RPMI7951 (cell line): Measurements from ENCODE around the gene DDR1. TPM values are rescaled to one million over a fixed set of nuclear protein-coding genes. Genes with fewer than 3 reads are reported as not detected.
A peak's percentile ranks its signal among the peaks of the same experiment; 100 is the strongest.
"Not testable (repeated sequence)": the region's sequence is repeated elsewhere in the genome, so short reads cannot be mapped to it uniquely, and the experiment has no call there.

ENCODE experiments used
- DNase-seq: peaks from one replicate; pipeline ENCODE4 v3.0.0-alpha.2; 2012; ENCODE audit warnings: low read depth
- total RNA-seq: library from RNA; depleted of rRNA; stranded (reverse); fragments of >200 nt; shearing (Covaris generic); gene quantifications from 2 replicates; pipeline ENCODE4 v1.2.3, GENCODE V29; 2014; rRNA removed

Gene DDR1
- 12.0 and 16.6 TPM in 2 replicates for total RNA-seq

- peak; percentile 72 for DNase-seq
These were observed at the start of gene DDR1 for GRCh38 chr6:30883685-30884520. TSS of gene DDR1 (plus strand) at chr6:30884519. CDS start at chr6:30888730, 4,211 bp downstream.

- no peak for DNase-seq
These were observed 49.7 kb upstream of the DDR1 start for GRCh38 chr6:30834646-30835045.

- no peak for DNase-seq
These were observed 48.7 kb upstream of the DDR1 start for GRCh38 chr6:30835576-30835975.

- no peak for DNase-seq
These were observed 47.9 kb upstream of the DDR1 start for GRCh38 chr6:30836431-30836866.

DNA sequence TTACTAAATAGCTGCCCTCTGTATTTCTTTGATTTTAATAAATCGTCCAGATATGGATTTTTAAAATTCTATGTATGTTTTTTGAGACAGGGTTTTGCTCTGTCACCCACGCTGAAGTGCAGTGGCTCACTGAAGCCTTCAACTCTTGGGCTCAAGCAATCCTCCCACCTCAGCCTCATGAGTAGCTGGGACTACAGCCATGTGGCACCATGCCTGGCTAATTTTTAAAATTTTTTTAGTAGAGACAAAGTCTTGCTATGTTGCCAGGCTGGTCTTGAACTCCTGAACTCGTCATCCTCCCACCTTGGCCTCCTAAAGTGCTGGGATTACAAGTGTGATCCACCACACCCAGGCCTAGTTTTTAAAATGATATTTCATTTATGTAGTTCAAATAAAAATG lies 47.4 kb upstream of the DDR1 start:
- no peak for DNase-seq

GRCh38 chr6:30837432-30837831 lies 46.9 kb upstream of the DDR1 start:
- DNase-seq, result no peak

GRCh38 chr6:30837870-30838269 lies 46.4 kb upstream of the DDR1 start:
- DNase-seq, result no peak

GRCh38 chr6:30839671-30840070 lies 44.6 kb upstream of the DDR1 start:
- DNase-seq, result no peak

DNA sequence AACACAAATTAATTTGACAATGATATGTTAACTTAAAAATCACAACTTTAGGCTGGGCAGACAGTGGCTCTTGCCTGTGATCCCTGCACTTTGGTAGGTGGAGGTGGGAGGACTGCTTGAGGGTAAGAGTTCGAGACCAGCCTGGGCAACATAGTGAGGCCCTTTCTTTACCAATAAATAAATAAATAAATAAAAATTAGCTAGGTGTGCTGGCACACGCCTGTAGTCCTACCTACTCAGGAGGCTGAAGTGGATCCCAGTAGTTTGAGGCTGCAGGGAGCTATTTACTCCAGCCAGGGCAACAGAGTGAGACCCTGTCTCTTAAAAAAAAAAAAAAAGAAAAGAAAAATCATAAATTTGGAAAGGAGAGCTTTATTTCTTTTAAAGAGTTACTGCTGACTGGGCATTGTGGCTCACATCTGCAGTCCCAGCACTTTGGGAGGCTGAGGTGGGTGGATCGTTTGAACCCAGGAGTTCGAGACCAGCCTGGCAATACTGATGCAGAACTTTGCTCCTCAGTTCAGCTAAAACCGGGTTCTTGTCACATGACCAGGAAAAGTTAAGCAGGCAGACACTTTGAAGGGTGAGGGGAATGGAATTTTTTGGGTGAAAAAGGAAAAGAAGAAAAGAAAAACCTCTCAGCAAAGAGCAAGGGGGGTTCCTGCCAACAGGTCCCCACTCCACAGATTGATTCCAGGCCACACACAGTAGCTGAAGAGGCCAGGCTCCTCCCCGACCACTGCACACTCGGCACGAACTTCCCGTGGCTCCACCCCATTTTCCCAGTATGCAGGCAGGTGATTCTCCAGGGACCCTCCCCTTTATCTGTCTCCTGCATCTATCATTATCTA lies 44.0 kb upstream of the DDR1 start:
- DNase-seq, result no peak

DNA sequence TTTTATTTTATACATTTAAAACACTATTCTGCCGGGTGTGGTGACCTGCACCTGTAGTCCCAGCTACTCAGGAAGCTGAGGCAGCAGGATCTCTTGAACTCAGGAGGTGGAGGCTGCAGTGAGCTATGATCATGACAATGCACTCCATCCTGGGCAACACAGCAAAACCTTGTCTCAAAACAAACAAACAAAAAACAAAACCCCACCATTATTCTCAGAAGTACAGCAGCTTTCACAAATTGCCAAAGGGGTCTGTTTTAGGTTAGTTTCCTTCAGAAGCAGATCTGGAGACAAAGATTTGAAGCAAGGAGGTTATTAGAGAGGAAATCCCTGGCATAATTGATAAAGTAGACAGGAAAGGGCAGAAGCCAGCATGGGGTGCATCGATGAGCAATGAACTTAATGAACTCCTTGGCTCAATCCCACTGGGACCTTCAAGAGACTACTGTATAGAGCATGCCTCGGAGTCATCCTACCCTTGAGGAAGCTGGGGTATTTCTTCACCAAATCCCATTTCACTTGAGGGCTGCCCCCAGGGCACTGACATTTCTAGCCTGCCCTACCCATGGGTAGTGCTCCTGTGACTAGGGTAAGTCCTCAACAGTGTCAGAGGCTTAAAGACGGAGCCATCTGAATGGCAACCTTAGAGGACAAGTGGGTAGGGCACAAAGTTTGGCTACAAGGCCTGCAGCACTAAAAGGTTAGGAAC lies 43.2 kb upstream of the DDR1 start:
- no peak for DNase-seq

DNA sequence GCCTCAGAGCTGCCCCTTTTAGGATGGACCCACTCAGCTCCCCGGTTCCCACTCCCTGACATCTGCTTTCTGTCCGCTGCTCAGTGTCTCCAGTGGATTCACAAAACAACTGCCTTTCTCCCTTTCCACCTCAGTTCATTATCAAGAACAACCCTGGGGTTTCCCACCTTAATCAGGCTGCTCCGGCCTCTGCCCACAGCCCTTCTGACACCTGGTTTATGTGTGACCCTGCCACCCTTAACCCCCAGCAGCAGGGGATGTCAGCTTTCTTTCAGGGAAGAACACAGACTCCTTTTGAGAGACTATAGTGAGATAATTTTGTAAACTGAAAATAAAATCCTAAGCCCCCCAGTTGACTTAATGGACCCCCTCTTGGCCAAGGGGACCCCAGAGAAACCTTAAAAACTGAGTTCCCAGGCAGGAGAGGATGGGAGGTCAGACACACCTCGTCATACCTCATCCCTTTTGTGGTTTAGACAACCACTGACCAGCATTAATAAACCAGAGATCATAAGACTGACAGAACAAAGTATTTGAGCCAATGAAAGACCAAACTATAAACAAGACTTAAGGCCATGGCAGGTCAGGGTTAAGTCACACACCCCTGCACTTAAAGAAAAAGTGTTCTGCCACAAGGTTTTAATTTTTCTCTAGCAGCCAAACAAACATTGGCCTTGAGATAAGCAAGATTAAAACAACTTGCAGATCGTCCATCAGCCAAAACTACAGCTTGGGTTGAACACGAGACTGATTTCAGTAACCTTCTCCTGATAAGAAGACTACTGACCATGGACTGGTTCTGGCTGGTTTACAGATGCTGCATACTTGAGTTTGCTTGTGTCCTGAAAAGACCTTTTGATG lies 42.4 kb upstream of the DDR1 start:
- peak; percentile 22 for DNase-seq

DNA sequence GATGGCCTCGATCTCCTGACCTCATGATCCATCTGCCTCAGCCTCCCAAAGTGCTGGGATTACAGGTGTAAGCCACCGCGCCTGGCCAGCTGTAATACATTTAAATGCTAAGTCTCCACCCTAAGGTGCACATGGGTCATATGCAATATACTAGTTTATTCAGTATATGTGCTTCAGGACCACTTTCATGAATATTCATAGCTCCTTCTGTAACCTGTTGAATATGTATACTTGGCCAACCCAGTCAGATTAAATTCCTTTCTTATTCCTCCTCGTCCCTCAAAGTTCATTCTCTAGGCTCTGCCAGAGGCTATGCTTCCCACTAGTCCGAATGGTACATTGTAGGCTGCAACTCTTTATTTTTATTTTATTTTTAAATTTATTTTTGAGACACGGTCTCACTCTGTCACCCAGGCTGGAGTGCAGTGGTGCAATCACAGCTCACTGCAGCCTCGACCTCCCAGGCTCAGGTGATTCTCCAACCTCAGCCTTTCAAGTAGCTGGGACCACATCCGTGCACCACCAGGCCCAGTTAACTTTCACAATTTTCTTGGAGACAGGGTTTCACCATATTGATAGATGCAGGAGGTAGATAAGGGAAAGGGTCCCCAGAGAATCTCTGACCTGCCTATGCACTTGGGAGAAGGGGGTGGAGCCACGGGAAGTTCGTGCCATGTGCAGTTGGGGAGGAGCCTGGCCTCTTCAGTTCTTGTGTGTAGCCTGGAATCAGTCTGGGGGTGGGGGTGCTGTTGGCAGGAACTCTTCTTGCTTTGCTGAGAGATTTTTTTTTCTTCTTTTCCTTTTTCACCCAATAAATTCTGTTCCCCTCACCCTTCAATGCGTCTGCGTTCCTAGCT lies 41.3 kb upstream of the DDR1 start:
- DNase-seq, result no peak

- DNase-seq, result no peak
These were observed 40.7 kb upstream of the DDR1 start for GRCh38 chr6:30843611-30843998.

- DNase-seq, result peak; percentile 22
These were observed 40.2 kb upstream of the DDR1 start for GRCh38 chr6:30844118-30844535.

DNA sequence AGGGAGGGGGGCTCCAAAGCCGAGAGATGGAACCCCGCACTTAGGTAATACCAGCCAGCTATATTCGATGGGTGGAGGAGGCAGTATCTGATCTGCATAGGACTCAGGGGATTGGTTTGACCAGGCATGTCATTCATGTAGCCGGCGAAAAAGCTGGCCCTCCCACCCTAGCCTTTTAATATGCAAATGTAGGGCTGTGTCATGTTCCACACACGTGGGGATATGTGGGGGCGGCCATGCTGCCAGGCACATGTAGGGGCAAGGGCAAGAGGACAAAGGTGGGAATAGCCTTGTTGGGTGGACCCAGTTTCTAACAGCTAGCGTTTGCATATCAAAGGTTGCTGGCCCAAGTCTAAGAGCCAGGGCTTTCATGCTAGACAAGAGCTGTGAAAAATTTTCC lies 39.1 kb upstream of the DDR1 start:
- no peak for DNase-seq

DNA sequence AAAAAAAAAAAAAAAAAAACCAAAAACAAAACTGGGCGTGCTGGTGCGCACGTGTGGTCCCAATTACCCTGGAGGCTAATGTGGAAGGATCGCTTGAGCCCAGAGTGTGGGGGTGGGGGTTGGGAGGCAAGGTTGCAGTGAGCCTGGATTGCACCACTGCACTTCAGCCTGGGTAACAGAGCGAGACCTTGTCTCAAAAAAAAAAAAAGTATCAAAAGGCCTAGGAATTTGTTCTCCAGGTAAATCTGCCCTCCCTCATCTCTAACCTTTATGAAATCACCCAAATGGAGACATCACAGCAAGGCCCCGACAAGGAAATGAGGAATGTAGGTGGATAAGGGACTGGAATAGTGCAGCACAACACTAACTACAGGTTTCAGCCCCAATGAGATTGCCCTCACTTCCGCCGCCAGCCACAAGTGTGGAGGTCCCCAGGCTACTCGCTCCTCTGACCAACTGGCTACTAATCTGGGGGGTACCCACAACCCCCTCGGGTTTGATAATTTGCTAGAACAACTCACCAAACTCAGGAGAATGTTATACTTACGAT lies 36.8 kb upstream of the DDR1 start:
- DNase-seq, result no peak

GRCh38 chr6:30847971-30848436 lies 36.3 kb upstream of the DDR1 start:
- DNase-seq, result no peak

GRCh38 chr6:30849903-30850651 lies 34.2 kb upstream of the DDR1 start:
- DNase-seq, result no peak

DNA sequence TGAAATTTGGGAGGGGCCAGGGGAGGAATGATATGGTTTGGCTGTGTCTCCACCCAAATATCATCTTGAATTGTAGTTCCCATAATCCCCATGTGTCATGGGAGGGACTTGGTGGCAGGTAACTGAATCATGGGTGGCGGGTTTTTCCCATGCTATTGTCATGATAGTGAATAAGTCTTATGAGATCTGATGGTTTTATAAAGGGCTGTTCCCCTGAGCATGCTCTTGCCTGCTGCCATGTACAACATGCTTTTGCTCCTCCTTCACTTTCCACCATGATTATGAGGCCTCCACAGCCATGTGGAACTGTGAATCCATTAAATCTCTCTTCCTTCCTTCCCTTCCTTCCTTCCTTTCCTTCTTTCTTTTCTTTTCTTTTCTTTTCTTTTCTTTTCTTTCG lies 31.9 kb upstream of the DDR1 start:
- not testable (repeated sequence) for DNase-seq
